Measurements from ENCODE around the gene TEX54.

The TEX54 gene

GRCh38 chr11:62788991-62789390, 43.6 kb downstream of the TEX54 start:
- DNase-seq (ENCODE audit: low read depth), result no peak

GRCh38 chr11:62787005-62787759, 45.5 kb downstream of the TEX54 start, which contains the start of gene TMEM179B:
Gene TMEM179B (plus strand): TSS chr11:62787402. CDS start chr11:62787432, 30 bp downstream.
- peak; percentile 96 for DNase-seq (ENCODE audit: low read depth)

GRCh38 chr11:62786318-62787004, 46.2 kb downstream of the TEX54 start:
- peak; percentile 62 for DNase-seq (ENCODE audit: low read depth)

GRCh38 chr11:62782753-62783152, 49.9 kb downstream of the TEX54 start:
- DNase-seq (ENCODE audit: low read depth), result no peak
